ENCODE measurements around the gene KAT2A.

Gene KAT2A

DNA sequence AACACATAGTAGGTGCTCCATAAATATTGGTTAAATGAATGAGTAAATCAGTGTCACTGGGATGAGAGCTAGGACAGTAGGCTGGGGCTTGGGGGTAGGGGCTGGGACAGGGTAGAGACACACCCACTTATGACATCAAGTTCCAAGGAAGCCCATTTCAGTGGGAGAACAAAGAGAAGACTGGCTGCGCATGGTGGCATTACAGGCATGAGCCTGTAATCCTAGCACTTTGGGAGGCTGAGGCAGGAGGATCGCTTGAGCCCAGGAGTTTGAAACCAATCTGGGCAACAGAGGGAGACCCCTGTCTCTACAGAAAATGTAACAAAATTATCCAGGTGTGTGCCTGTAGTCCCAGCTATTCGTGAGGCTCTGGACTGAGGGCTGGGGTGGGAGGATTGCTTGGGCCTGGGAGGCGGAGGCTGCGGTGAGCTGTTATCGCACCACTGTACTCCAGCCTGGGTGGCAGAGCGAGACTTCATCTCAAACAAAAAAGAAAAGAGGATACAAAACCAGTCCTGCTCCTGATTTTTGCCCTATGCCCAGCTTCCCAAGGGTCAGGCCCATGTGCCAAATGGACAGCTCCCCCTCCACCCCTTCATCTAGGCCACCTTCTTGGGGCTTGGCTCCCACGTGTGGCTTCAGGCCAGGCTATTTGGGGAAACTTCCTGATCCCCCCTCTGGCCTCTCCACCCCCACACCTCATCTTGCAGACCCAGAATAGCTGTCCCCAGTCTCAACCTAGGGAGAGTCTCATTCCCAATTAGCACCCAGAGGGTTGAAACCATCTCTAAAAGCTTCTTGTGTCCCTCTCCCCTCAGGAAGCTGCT lies 30.0 kb downstream of the KAT2A start:
- no peak for DNase-seq

DNA sequence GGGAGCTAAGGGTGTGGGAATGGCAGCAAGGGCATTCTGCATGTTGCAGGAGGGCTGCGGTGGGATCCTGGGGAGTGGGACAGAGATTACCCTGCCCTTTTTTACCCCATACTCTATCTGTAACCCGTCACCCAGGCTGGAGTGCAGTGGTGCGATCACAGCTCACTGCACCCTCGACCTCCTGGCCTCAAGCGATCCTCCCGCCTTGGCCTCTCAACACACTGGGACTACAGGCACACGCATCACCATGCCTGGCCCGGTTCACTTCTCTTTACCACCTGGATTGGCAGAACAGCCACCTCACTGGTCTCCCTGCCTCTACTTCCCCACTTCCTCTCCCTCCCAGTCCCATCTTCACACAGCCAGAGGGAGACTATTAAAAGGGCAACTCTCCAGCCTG lies 32.4 kb downstream of the KAT2A start:
- no peak for DNase-seq

GRCh38 chr17:42087736-42088705 lies 33.1 kb downstream of the KAT2A start:
- no peak for DNase-seq

GRCh38 chr17:42087042-42087701 lies 34.0 kb downstream of the KAT2A start:
- DNase-seq, result no peak

DNA sequence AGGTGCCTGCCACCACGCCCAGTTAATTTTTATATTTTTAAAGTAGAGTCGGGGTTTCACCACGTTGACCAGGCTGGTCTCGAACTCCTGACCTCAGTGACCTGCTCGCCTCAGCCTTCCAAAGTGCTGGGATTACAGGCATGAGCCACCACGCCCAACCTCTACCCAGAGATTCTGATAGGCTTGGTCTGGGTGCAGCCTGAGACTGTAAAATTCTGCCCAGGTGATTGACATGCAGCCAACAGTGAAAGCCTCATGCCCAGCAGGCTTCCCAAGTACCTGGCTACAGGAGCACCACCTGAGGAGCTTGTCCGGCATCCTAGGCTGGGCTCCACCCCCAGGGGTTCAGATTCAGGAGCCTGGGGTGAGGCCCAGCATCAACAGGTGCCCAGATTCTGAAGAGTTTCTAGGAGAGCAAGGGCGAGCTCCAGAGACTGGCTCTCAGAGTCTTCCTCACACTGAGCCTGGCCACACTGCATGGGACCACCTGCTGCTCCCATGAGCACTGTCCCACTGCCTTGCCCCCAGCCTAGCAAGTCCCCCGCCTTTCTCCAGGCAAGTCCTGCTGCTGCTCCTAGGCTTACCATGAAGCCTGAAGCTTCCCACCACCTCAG lies 39.5 kb downstream of the KAT2A start:
- DNase-seq, result no peak

DNA sequence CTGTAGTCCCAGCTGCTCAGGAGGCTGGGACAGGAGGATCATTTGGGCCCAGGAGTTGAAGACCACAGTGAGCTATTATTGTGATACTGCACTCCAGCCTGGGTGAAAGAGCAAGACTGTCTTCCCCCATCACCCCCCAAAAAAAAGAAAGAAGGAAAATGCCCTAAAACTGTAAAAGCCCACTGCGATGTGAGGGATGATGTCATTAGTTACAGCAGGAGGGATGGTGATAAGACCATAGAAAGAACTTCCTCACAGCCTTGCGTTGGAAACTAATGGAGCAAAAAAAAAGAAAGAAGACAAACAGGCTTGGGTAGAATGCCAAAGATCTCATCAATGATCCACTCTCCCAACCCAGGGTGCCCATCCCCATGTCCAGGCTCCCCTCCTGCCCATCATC lies 41.6 kb downstream of the KAT2A start:
- no peak for DNase-seq

- no peak for DNase-seq
These were observed 42.6 kb downstream of the KAT2A start for GRCh38 chr17:42078396-42079043.

DNA sequence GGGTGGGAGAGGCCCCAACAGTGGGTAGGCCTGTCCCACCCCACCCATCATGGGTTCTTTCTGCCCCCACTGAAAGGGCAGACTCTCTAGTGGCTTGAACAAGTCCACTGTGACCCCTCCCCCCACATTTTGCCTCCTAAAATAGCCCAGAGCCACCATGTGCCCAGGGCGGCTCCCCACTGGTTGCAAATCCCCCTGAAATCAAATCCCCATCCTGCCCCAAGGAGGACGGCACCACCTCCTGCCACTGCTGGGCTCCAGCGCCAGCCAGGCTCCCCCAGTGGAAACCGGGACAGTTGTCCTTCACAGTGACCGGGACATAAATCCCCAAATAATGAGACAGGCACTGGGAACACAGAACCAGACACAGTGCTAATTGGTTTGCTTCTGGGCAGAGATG lies 43.4 kb downstream of the KAT2A start:
- no peak for DNase-seq

DNA sequence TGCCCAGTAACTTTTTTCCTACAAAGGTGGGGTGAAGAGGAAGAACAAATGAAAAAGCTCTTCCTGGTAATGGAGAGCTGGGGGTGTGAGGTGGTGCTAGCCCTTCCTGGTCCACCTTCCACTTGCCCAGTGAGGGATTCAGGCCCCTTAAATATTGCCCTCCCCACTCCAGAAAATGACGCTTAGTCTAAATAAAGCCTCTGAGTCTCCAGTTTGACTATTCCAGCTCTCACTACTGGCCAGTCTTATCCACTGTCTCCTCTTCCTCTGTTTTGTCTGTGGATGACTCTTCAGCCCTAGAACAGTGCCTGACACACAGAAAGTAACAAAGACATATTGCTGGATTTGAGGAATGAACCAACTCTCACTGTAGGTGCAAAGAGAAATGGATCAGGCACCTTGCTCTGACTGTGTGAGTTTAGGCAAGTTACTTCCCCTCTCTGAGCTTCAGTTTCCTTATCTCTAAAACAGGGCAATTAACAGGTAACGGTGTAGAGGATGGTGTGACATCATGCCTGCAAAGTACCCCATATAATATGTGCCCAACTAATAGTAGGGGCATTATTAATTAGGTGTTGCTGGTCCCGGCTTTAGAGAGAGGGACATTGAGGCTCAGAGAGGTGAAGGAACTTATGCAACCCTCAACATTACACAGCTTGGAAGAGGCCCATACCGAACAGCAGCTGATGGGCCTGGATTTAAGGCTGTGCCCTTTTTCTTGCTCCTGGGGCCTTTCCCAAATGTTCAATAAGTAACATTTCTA lies 44.2 kb downstream of the KAT2A start:
- no peak for DNase-seq

- DNase-seq, result no peak
These were observed 45.4 kb downstream of the KAT2A start for GRCh38 chr17:42075789-42076188.

- DNase-seq, result no peak
These were observed 48.6 kb downstream of the KAT2A start for GRCh38 chr17:42072323-42073187.

GRCh38 chr17:42071810-42072209 lies 49.4 kb downstream of the KAT2A start:
- no peak for DNase-seq

DNA sequence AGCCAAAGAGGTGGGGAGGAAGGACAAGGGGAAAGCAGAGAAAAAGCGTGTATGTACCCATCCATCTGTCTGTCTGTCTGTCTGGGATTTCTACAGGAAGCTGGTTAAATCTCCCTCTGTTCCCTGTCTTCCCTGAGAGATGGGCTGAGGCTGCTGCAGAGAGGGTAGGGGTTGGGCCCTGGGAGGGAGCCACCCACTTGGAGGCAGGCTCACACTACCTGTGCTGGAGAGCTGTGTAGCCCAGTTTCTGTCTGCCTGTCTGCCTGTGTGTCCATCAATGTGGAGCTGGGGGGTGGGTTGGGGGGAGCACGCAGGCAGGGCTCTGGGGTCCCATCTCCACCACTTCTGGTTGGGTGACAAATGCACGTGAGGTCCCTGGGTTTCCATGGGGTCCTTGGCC lies 52.2 kb downstream of the KAT2A start:
- DNase-seq, result no peak

- DNase-seq, result no peak
These were observed 53.6 kb downstream of the KAT2A start for GRCh38 chr17:42067371-42068091.

DNA sequence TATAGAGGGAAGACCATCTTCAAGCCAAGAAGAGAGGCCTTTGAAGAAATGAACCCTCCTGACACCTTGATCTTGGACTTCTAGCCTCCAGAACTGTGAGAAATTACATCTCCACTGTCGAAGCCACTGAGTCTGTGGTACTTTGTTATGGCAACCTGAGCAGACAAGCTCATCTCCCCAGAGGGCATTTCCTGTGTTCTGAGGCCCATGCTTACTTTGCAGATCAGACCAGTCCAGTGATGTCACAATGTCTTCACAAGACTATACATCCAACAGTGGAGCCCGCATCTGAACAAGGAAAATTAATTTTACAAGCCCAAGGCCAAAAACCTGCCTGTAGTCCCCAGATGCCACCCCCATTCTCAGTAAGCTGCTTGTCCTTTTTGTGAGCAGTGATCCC lies 56.0 kb downstream of the KAT2A start:
- no peak for DNase-seq
